Peyer's patch (tissue), 4 donors: ENCODE measurements around the gene STAG1. TPM values are rescaled to one million over a fixed set of nuclear protein-coding genes. Genes with fewer than 3 reads are reported as not detected.

ENCODE experiments used
- DNase-seq, 3 donors: peaks; one replicate each; pipeline ENCODE4 v3.0.0-alpha.2; 2017 to 2019
- H3K27ac ChIP-seq, 4 donors: fragments of 200-600 bp; sonication (generic); one replicate each; pipeline ENCODE4 v1.5.1; 2016 to 2019
- H3K27me3 ChIP-seq, 2 donors: fragments of 200-600 bp; sonication (generic); one replicate each; pipeline ENCODE4 v1.5.1; 2019
- H3K36me3 ChIP-seq, 3 donors: fragments of 200-600 bp; sonication (generic); one replicate each; pipeline ENCODE4 v1.5.1; 2016 to 2019
- H3K4me1 ChIP-seq, 4 donors: fragments of 200-600 bp; sonication (generic); one replicate each; pipeline ENCODE4 v1.5.1; 2016 to 2019
- H3K4me3 ChIP-seq, 4 donors: fragments of 200-600 bp; sonication (generic); 1 replicate in 3 of 4; 2 replicates in 1 of 4; pipeline ENCODE4 v1.5.1; 2016 to 2019; ENCODE audit warnings: mild to moderate bottlenecking in 1 of 4
- H3K9me3 ChIP-seq, 4 donors: fragments of 200-600 bp; sonication (generic); one replicate each; pipeline ENCODE4 v1.5.1; 2016 to 2019; ENCODE audit warnings: mild to moderate bottlenecking in 1 of 4
- POLR2A ChIP-seq, 2 donors: fragments of 450-650 bp; IDR thresholded peaks; one replicate each; pipeline ENCODE4 v1.5.1; 2017; ENCODE audit warnings: antibody characterized with exemption in 2 of 2, mild to moderate bottlenecking in 2 of 2, moderate library complexity in 2 of 2
- total RNA-seq, 4 donors: library from RNA; depleted of rRNA; stranded (reverse); fragments of >200 nt; gene quantifications; one replicate each; pipeline ENCODE4 v1.1.0, GENCODE V29; 2016
- TF ChIP-seq, protein P1 (sequence below), 6 experiments: fragments of 450-650 bp in 4 of 6; fragments of 200-600 bp in 2 of 6; sonication (generic) in 1 of 6; IDR thresholded peaks; one replicate each; pipeline ENCODE4 v1.5.1; 2017 to 2019; ENCODE audit warnings: antibody characterized with exemption in 6 of 6, mild to moderate bottlenecking in 3 of 6, moderate library complexity in 1 of 6

The STAG1 gene
- total RNA-seq, 4 donors from 2014 or later: 22.6 to 91.6 (median 35.2) TPM

DNA sequence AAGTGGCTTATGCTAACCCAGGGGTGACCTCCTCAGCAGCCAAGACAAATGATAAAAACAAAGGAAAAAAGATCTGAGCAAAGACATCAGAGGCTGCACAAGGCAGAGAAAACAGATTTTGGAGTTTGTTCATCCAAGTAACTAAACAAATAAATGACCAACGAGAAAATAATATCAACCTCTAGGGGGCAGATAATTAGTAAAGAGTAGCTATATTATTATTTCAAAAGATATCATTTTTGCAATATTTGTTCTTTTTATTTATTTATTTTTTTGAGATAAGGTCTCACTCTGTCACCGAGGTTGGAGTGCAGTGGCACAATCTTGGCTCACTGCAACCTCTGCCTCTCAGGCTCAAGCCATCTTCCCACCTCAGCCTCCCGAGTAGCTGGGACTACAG lies 400.3 kb downstream of the STAG1 start:
- Histone ChIP-seq H3K36me3 (peaks cover 0 to 23% (median 0%) of the 10 kb centered on the region in 3 donors), H3K27ac (no peak overlapping the region), H3K9me3 (no peaks in the 10 kb centered on the region), H3K4me3 (no peak overlapping the region), H3K4me1 (no peaks in the 10 kb centered on the region), H3K27me3 (no peaks in the 10 kb centered on the region)
- DNase-seq: no peak
- no peak for TF ChIP-seq POLR2A (IDR thresholded peaks at IDR 0.05)
- TF ChIP-seq, protein P1, sequence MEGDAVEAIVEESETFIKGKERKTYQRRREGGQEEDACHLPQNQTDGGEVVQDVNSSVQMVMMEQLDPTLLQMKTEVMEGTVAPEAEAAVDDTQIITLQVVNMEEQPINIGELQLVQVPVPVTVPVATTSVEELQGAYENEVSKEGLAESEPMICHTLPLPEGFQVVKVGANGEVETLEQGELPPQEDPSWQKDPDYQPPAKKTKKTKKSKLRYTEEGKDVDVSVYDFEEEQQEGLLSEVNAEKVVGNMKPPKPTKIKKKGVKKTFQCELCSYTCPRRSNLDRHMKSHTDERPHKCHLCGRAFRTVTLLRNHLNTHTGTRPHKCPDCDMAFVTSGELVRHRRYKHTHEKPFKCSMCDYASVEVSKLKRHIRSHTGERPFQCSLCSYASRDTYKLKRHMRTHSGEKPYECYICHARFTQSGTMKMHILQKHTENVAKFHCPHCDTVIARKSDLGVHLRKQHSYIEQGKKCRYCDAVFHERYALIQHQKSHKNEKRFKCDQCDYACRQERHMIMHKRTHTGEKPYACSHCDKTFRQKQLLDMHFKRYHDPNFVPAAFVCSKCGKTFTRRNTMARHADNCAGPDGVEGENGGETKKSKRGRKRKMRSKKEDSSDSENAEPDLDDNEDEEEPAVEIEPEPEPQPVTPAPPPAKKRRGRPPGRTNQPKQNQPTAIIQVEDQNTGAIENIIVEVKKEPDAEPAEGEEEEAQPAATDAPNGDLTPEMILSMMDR (IDR thresholded peaks at IDR 0.05): peak in 2 of 6 experiments; percentile 6 to 22

DNA sequence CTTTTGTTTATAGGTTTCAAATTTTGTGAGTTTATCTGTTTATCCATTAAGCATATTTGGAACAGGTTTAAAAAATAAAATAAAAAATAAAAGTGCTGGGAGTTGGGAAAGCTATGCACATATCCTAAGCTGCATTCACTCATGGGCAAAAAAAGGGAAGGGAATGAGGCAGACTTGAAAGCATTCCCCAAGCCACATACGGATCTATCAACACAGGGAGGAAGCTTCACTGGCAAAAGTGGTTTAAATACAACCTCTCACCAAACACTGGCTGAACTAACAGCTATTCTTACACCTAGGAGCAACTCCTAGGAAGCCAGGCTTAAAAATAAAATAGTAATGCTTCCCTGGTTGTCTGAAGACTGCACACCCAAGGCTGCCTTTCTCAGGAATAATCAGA lies 400.8 kb downstream of the STAG1 start:
- Histone ChIP-seq H3K36me3 (peaks cover 0 to 17% (median 0%) of the 10 kb centered on the region in 3 donors), H3K27me3 (no peaks in the 10 kb centered on the region), H3K4me3 (no peak overlapping the region), H3K9me3 (no peaks in the 10 kb centered on the region), H3K27ac (no peak overlapping the region), H3K4me1 (no peaks in the 10 kb centered on the region)
- TF ChIP-seq, protein P1 (IDR thresholded peaks at IDR 0.05): no peak
- TF ChIP-seq POLR2A (IDR thresholded peaks at IDR 0.05): no peak
- DNase-seq: no peak

DNA sequence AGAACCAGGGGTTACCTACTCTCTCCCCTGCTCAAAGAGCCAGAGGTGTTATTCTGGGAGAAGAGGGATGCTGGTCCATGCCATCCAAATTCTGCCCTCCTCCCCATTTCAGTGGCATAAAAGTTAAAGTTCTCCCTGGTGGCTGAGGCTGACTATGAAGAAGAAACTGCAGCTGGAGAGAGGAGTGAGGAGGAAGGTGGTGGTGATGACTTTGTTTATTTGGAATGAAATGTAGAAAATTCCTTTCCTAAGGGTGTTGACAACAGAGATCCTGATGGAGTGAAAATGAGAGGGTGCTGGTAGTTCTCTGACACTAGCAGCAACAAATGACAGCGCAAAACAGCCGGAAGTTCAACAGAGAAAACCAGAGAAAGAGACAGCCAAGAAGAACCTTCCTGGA lies 401.6 kb downstream of the STAG1 start:
- Histone ChIP-seq H3K9me3 (no peaks in the 10 kb centered on the region), H3K27ac (no peak overlapping the region), H3K4me1 (no peaks in the 10 kb centered on the region), H3K36me3 (peaks cover 0 to 16% (median 0%) of the 10 kb centered on the region in 3 donors), H3K27me3 (no peaks in the 10 kb centered on the region), H3K4me3 (no peak overlapping the region)
- no peak for TF ChIP-seq POLR2A (IDR thresholded peaks at IDR 0.05)
- TF ChIP-seq, protein P1 (IDR thresholded peaks at IDR 0.05): no peak
- DNase-seq: no peak

DNA sequence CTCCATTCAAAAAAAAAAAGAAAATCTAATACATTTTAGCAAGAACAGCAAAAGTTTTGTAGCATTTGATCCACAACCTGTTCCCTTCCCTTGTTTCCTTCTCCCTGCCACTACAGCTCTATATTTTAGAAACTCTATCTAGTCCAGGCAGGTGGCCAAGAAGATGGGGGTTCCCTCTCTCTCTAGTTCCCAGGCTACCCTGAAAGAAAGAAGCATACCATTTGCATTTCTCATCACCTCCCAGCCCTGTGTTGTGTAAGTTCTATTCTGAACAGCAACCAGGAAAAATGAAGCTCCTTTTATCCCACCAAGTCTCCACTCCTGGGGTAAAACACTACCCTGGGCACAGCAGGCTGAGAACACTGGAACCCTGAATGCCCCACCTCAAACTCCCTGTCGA lies 402.0 kb downstream of the STAG1 start:
- no peaks in the 10 kb centered on the region for H3K4me1 ChIP-seq
- peaks cover 0 to 16% (median 0%) of the 10 kb centered on the region in 3 donors for H3K36me3 ChIP-seq
- no peak for DNase-seq
- no peak overlapping the region for H3K4me3 ChIP-seq
- H3K27ac ChIP-seq: no peak overlapping the region
- TF ChIP-seq POLR2A (IDR thresholded peaks at IDR 0.05): no peak
- TF ChIP-seq, protein P1 (IDR thresholded peaks at IDR 0.05): no peak
- no peaks in the 10 kb centered on the region for H3K9me3 ChIP-seq
- no peaks in the 10 kb centered on the region for H3K27me3 ChIP-seq

DNA sequence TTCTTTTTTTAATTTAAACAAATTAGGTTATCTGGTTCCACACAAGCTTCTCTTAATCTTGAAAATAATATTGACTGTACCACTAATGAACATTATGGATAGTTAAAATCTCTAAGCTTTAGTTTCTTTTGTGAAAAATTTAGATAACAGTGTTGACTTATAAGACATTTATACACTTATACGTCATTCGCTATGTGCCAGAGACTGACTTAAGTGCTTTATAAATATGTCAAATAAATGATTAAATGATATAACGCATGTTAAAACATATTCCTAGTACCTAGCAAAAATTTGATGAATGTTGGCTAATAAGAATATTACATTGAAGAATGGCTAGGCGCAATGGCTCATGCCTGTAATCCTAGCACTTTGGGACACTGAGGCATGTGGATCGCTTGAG lies 405.7 kb downstream of the STAG1 start:
- DNase-seq: no peak
- TF ChIP-seq, protein P1 (IDR thresholded peaks at IDR 0.05): no peak
- TF ChIP-seq POLR2A (IDR thresholded peaks at IDR 0.05): no peak
- Histone ChIP-seq H3K9me3 (no peaks in the 10 kb centered on the region), H3K4me1 (peaks cover 0 to 16% (median 0%) of the 10 kb centered on the region in 4 donors), H3K27ac (no peak overlapping the region), H3K4me3 (no peak overlapping the region), H3K27me3 (no peaks in the 10 kb centered on the region), H3K36me3 (peaks cover 0 to 23% (median 0%) of the 10 kb centered on the region in 3 donors)
